ENCODE measurements around the gene PIAS4. TPM values are rescaled to one million over a fixed set of nuclear protein-coding genes. Genes with fewer than 3 reads are reported as not detected.

PIAS4 gene
- total and polyA plus RNA-seq, 9 of the 15 experiments (the other 6 are each of a cell fraction or from before 2014, with no cell fraction given): 0.27 to 34.9 (median 14.4) TPM

GRCh38 chr19:4007021-4007835 is at the start of gene PIAS4 (continued):
- no peak for TF ChIP-seq CLOCK (CRISPR knock-in tag; IDR thresholded peaks at IDR 0.05; ENCODE audit: borderline replicate concordance)
- 0 out of 2 replicates have a peak, but pooled peaks have one; percentile 27 for TF ChIP-seq ZNF780A (CRISPR knock-in tag; IDR thresholded peaks at IDR 0.05)
- TF ChIP-seq NBN (IDR thresholded peaks at IDR 0.05; ENCODE audit: low read depth): no peak
- peak; percentile 69 for TF ChIP-seq RBBP5 (IDR thresholded peaks at IDR 0.05; ENCODE audit: borderline replicate concordance, insufficient read depth, low read length, poor library complexity, severe bottlenecking)
- no peak for TF ChIP-seq ZBTB2 (IDR thresholded peaks at IDR 0.05)
- TF ChIP-seq, protein P1, sequence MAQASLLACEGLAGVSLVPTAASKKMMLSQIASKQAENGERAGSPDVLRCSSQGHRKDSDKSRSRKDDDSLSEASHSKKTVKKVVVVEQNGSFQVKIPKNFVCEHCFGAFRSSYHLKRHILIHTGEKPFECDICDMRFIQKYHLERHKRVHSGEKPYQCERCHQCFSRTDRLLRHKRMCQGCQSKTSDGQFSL (CRISPR knock-in tag; IDR thresholded peaks at IDR 0.05): peak; percentile 89
- TF ChIP-seq, protein P1 (tag; IDR thresholded peaks at IDR 0.05): peak in 1 of 2 experiments; percentile 84; a peak in 2 of 4 replicates
- no peak for TF ChIP-seq GTF2B (IDR thresholded peaks at IDR 0.05; ENCODE audit: extremely low read depth, insufficient read length)
- TF ChIP-seq MTA3 (IDR thresholded peaks at IDR 0.05; ENCODE audit: borderline replicate concordance): peak; percentile 80
- TF ChIP-seq GATAD2B (IDR thresholded peaks at IDR 0.05; ENCODE audit: borderline replicate concordance): peak; percentile 72; the same call in 1 of the 2 replicates
- TF ChIP-seq PHF20 (IDR thresholded peaks at IDR 0.05; ENCODE audit: partially characterized antibody): peak; percentile 76
- TF ChIP-seq FOXP1 (CRISPR knock-in tag; IDR thresholded peaks at IDR 0.05): 0 out of 2 replicates have a peak, but pooled peaks have one; percentile 75
- TF ChIP-seq ERF (CRISPR knock-in tag; IDR thresholded peaks at IDR 0.05): peak; percentile 19
- TF ChIP-seq MYC (IDR thresholded peaks at IDR 0.05; ENCODE audit: low read depth, low read length): 0 out of 2 replicates have a peak, but pooled peaks have one; percentile 27
- no peak for TF ChIP-seq MYC (CRISPR knock-in tag; IDR thresholded peaks at IDR 0.05; ENCODE audit: borderline replicate concordance, low read depth)
- TF ChIP-seq, protein P2, sequence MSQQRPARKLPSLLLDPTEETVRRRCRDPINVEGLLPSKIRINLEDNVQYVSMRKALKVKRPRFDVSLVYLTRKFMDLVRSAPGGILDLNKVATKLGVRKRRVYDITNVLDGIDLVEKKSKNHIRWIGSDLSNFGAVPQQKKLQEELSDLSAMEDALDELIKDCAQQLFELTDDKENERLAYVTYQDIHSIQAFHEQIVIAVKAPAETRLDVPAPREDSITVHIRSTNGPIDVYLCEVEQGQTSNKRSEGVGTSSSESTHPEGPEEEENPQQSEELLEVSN (IDR thresholded peaks at IDR 0.05; ENCODE audit: borderline replicate concordance in 1 of 2, extremely low read depth in 1 of 2, insufficient read depth in 1 of 2, insufficient read length in 1 of 2, low read depth in 1 of 2, low read length in 1 of 2, poor library complexity in 1 of 2, severe bottlenecking in 1 of 2): peak; percentile 47 to 84
- no peak for TF ChIP-seq ZNF217 (CRISPR knock-in tag; IDR thresholded peaks at IDR 0.05)
